GM12891 (cell line): Measurements from ENCODE around the gene SLC29A1.
A peak's percentile ranks its signal among the peaks of the same experiment; 100 is the strongest.

ENCODE experiments used
- PAX5 ChIP-seq: IDR thresholded peaks from 2 replicates; pipeline ENCODE4 v1.6.1; 2011; ENCODE audit warnings: low read length, moderate library complexity, mild to moderate bottlenecking; ENCODE audit not compliant: insufficient read depth, severe bottlenecking
- POLR2A ChIP-seq: IDR thresholded peaks from 2 replicates; pipeline ENCODE4 v1.6.1; 2011; ENCODE audit warnings: low read depth, low read length, control low read depth
- POLR2AphosphoS5 ChIP-seq: IDR thresholded peaks from 2 replicates; pipeline ENCODE4 v1.6.1; 2011; ENCODE audit warnings: low read depth, low read length, control low read depth
- POU2F2 ChIP-seq: IDR thresholded peaks from 2 replicates; pipeline ENCODE4 v1.6.1; 2011; ENCODE audit warnings: low read depth, mild to moderate bottlenecking, control low read depth, low read length, moderate library complexity
- SPI1 ChIP-seq: IDR thresholded peaks from 2 replicates; pipeline ENCODE4 v1.6.1; 2011; ENCODE audit warnings: low read depth, low read length, control low read depth
- TAF1 ChIP-seq: IDR thresholded peaks from 2 replicates; pipeline ENCODE4 v1.6.1; 2011; ENCODE audit warnings: low read depth, low read length, control low read depth

DNA sequence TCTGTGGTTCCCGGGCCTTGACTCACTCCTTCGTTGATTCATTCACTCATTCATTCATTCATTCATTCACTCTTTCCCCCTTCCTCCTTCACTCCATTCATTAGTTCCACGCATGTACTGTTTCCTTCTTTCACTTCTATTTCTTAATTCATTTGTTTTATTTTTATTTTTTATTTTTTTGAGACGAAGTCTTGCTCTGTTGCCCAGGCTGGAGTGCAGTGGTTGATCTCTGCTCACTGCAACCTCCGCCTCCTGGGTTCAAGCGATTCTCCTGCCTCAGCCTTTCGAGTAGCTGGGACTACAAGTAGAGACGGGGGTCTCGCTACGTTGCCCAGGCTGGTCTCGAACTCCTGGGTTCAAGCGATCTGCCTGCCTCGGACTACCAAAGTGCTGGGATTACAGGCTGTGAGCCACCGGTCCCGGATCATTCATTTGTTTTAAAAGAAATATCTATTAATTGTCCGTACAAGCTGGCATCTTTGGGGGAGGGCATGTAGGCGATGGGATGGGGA, 42.4 kb downstream of the SLC29A1 start:
- TF ChIP-seq SPI1: 0 out of 2 replicates have a peak, but pooled peaks have one; percentile 35
- TF ChIP-seq POLR2A: no peak
- TF ChIP-seq POLR2AphosphoS5: no peak
- TF ChIP-seq POU2F2: no peak
- TF ChIP-seq TAF1: no peak
- TF ChIP-seq PAX5: no peak
